Lower leg skin (tissue), 3 donors: Measurements from ENCODE around the gene KRTAP1-1.

Source experiments
- CTCF ChIP-seq, 3 donors: fragments of 450-650 bp; IDR thresholded peaks; one replicate each; pipeline ENCODE4 v1.5.1; 2016; ENCODE audit warnings: antibody characterized with exemption in 3 of 3, mild to moderate bottlenecking in 3 of 3, moderate library complexity in 2 of 3
- POLR2A ChIP-seq, 2 donors: fragments of 450-650 bp; IDR thresholded peaks; one replicate each; pipeline ENCODE4 v1.6.1; 2016 to 2017; ENCODE audit warnings: antibody characterized with exemption in 2 of 2, mild to moderate bottlenecking in 1 of 2, moderate library complexity in 1 of 2

- TF ChIP-seq CTCF (IDR thresholded peaks at IDR 0.05): no peak
- TF ChIP-seq POLR2A (IDR thresholded peaks at IDR 0.05): no peak
These were observed 44.4 kb downstream of the KRTAP1-1 start for GRCh38 chr17:40996829-40997228.
